Suprapubic skin (tissue), 4 donors: ENCODE results near the gene CFAP410. TPM values are rescaled to one million over a fixed set of nuclear protein-coding genes. Genes with fewer than 3 reads are reported as not detected.

ENCODE experiments used
- DNase-seq, 2 donors: peaks; one replicate each; pipeline ENCODE4 v3.0.0-alpha.2; 2019; ENCODE audit warnings: low spot score in 2 of 2
- H3K27ac ChIP-seq: fragments of 200-600 bp; sonication (generic); one replicate; pipeline ENCODE4 v1.5.1; 2019
- H3K27me3 ChIP-seq: fragments of 200-600 bp; sonication (generic); one replicate; pipeline ENCODE4 v1.5.1; 2019
- H3K36me3 ChIP-seq: fragments of 200-600 bp; sonication (generic); one replicate; pipeline ENCODE4 v1.5.1; 2019
- H3K4me1 ChIP-seq: fragments of 200-600 bp; sonication (generic); one replicate; pipeline ENCODE4 v1.5.1; 2019
- H3K4me3 ChIP-seq: fragments of 200-600 bp; sonication (generic); one replicate; pipeline ENCODE4 v1.5.1; 2019; ENCODE audit warnings: mild to moderate bottlenecking
- H3K9me3 ChIP-seq: fragments of 200-600 bp; sonication (generic); one replicate; pipeline ENCODE4 v1.5.1; 2019
- EP300 ChIP-seq: sonication (generic); formaldehyde crosslinking; IDR thresholded peaks from one replicate; pipeline ENCODE4 v1.6.1; 2017; ENCODE audit warnings: antibody characterized with exemption
- POLR2A ChIP-seq, 2 donors: fragments of 450-650 bp; IDR thresholded peaks; one replicate each; pipeline ENCODE4 v1.6.1; 2017; ENCODE audit warnings: antibody characterized with exemption in 2 of 2, mild to moderate bottlenecking in 2 of 2, moderate library complexity in 2 of 2
- POLR2AphosphoS5 ChIP-seq, 3 donors: sonication (generic); formaldehyde crosslinking; IDR thresholded peaks; one replicate each; pipeline ENCODE4 v1.6.1; 2017; ENCODE audit warnings: antibody characterized with exemption in 3 of 3
- WGBS: methylation state at CpG from one replicate; pipeline ENCODE4 v1.1.5; 2018; 5-methylcytosine and 5-hydroxymethylcytosine counted together
- total RNA-seq, 4 donors: library from RNA; depleted of rRNA; stranded (reverse); fragments of >200 nt; gene quantifications; one replicate each; pipeline ENCODE4 v1.1.0, GENCODE V29; 2016
- TF ChIP-seq, protein P1 (sequence below), 2 donors: fragments of 200-600 bp in 1 of 2; fragments of 450-650 bp in 1 of 2; sonication (generic) in 1 of 2; IDR thresholded peaks; one replicate each; pipeline ENCODE4 v1.5.1; 2016 to 2019; ENCODE audit warnings: antibody characterized with exemption in 2 of 2, mild to moderate bottlenecking in 1 of 2, moderate library complexity in 1 of 2

The CFAP410 gene
- total RNA-seq, 4 donors from 2014 or later = 22.6 to 45.5 (median 27.3) TPM

DNA sequence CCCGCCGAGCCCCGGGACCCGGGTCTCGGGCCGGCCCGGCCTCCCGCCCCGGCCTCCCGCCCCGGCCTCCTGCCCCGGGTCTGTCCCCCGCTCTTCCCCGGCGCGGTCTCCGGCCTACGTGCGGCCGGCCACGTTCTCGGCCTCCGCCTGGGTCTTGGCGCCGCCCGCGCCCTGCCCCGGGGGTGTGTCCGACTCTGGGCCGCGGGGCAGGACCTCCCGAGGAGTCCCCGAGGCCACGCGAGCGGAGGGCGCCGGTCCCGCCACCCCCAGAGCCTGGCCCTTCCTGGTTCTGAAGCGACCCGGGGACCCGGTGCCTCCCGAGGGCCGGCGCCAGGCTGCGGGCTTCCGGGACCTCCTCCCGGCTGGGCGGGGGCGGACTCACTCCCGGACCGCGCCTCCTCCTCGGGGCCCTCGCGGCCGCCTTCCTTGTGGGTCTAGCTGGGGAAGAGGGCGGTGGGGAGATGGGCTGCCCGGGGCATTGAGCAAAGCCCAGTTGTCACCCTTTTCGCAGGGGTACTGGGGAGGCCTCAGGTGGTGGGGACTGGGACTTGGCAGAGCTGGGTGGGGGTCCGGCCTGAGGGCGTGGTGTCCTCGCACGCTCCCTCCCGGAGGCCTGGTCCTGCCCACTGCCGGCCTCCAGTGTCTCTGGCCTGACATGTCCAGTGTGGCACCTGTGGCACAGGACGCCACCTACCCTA, 38.8 kb downstream of the CFAP410 start:
- peak overlapping the region; percentile 74 for H3K4me3 ChIP-seq
- H3K27ac ChIP-seq = peak overlapping the region; percentile 97
- TF ChIP-seq EP300 = no peak
- peak in 1 of 3 donors; percentile 23 for TF ChIP-seq POLR2AphosphoS5 (IDR thresholded peaks at IDR 0.05)
- peak in 1 of 2 donors; percentile 46 for TF ChIP-seq POLR2A (IDR thresholded peaks at IDR 0.05)
- no peaks in the 10 kb centered on the region for H3K27me3 ChIP-seq
- no peaks in the 10 kb centered on the region for H3K36me3 ChIP-seq
- DNase-seq = peak; percentile 87 to 89
- H3K4me1 ChIP-seq = peaks cover 72% of the 10 kb centered on the region
- WGBS = 10% methylated on average over 2 of the region's 67 CpGs
- no peaks in the 10 kb centered on the region for H3K9me3 ChIP-seq

DNA sequence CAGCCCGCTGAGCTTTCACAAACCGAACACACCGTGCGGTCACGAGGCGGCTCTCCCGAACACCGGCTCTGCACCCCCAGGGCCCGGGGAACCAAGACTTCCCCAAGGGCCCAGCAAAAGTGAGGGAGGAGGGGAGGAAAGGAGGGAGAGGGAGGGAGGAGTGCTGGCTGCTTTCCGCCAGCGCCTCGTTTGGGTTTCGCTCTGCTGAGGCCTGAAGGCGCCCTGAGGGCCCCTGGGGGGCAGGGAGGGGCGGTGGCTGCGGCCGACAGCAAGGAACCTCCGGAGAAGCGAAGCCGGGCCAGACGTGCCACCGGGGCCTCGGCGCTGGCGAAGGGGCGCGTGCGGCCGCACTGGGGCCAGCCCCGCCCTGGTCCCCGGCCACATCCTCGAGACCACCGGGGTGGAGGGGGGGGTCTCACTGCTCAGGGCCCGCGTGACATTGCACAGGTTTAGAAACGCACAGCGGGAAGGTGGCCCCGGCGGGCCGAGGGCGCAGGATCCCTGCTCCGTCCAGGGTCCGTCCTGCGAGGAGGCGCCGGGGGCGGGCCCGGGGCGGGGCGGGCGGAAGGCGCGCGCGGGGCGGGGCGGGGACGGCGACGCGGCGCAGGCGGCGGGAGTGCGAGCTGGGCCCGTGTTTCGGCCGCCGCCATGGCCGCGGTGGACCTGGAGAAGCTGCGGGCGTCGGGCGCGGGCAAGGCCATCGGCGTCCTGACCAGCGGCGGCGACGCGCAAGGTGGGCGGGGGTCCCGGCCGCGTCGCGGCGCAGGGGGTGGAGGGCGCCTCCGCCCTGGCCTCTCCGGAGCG, 39.5 kb downstream of the CFAP410 start, which contains the start of gene PFKL:
Gene PFKL (plus strand): TSS at position 596 of the 804 bp plus-strand sequence. CDS start 53 bp downstream, at position 649.
- Histone ChIP-seq H3K4me3 (peak within 1 kb of the TSS; percentile 74), H3K4me1 (peaks cover 74% of the 10 kb centered on the region), H3K27me3 (no peaks in the 10 kb centered on the region), H3K9me3 (no peaks in the 10 kb centered on the region), H3K27ac (peak within 1 kb of the TSS; percentile 97), H3K36me3 (no peaks in the 10 kb centered on the region)
- TF ChIP-seq POLR2A (IDR thresholded peaks at IDR 0.05) (no peak), POLR2AphosphoS5 (IDR thresholded peaks at IDR 0.05) (no peak), EP300 (no peak)
- TF ChIP-seq, protein P1, sequence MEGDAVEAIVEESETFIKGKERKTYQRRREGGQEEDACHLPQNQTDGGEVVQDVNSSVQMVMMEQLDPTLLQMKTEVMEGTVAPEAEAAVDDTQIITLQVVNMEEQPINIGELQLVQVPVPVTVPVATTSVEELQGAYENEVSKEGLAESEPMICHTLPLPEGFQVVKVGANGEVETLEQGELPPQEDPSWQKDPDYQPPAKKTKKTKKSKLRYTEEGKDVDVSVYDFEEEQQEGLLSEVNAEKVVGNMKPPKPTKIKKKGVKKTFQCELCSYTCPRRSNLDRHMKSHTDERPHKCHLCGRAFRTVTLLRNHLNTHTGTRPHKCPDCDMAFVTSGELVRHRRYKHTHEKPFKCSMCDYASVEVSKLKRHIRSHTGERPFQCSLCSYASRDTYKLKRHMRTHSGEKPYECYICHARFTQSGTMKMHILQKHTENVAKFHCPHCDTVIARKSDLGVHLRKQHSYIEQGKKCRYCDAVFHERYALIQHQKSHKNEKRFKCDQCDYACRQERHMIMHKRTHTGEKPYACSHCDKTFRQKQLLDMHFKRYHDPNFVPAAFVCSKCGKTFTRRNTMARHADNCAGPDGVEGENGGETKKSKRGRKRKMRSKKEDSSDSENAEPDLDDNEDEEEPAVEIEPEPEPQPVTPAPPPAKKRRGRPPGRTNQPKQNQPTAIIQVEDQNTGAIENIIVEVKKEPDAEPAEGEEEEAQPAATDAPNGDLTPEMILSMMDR (IDR thresholded peaks at IDR 0.05) = no peak
- WGBS = 1% methylated on average over 16 of the region's 94 CpGs
- no peak for DNase-seq

DNA sequence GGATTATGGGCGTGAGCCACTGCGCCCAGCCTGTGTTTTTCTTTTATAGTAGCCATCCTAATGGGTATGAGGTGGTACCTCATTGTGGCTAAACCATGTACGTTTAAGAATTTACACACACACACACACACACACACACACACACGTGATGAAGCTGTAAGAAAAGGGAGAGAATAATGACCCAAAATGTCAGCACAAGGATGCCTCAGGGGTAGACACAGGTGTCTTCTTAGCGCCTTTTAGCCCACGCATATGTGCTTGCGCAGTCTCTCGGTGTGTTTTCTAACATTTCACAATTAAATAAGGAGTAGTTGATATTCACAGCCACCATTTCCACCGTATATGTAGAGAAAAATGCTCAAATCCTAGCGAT, 40.1 kb downstream of the CFAP410 start:
- TF ChIP-seq EP300 (no peak), POLR2A (IDR thresholded peaks at IDR 0.05) (no peak), POLR2AphosphoS5 (IDR thresholded peaks at IDR 0.05) (no peak)
- TF ChIP-seq, protein P1 (IDR thresholded peaks at IDR 0.05) = no peak
- Histone ChIP-seq H3K27me3 (no peaks in the 10 kb centered on the region), H3K4me3 (peak overlapping the region; percentile 74), H3K27ac (peak overlapping the region; percentile 97), H3K36me3 (no peaks in the 10 kb centered on the region), H3K4me1 (peaks cover 73% of the 10 kb centered on the region), H3K9me3 (no peaks in the 10 kb centered on the region)
- WGBS = 21% methylated on average over 9 of the region's 10 CpGs
- no peak for DNase-seq

DNA sequence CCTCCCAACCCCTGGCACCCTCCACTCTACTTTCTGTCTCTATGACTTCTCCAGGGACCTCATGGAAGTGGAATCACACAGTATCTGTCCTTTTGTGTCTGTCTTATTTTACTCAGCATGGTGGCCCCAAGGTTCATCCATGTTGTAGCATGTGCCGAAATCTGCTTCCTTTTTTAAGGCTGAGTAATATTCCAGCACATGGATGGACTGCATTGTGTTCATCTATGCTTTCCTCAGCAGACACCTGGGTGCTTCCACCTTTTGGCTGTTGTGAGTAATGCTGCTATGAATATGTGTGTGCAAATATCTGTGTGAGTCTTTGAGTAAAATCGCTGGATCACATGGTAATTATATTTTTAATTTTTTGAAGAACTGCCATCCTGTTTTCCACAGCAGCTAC, 40.9 kb downstream of the CFAP410 start:
- Histone ChIP-seq H3K4me1 (peaks cover 67% of the 10 kb centered on the region), H3K27me3 (peaks cover 3% of the 10 kb centered on the region), H3K4me3 (no peak overlapping the region), H3K9me3 (no peaks in the 10 kb centered on the region), H3K27ac (no peak overlapping the region), H3K36me3 (no peaks in the 10 kb centered on the region)
- 96% methylated on average over 2 of the region's 2 CpGs for WGBS
- no peak for DNase-seq
- TF ChIP-seq, protein P1 (IDR thresholded peaks at IDR 0.05) = no peak
- TF ChIP-seq POLR2A (IDR thresholded peaks at IDR 0.05) (no peak), EP300 (no peak), POLR2AphosphoS5 (IDR thresholded peaks at IDR 0.05) (no peak)

DNA sequence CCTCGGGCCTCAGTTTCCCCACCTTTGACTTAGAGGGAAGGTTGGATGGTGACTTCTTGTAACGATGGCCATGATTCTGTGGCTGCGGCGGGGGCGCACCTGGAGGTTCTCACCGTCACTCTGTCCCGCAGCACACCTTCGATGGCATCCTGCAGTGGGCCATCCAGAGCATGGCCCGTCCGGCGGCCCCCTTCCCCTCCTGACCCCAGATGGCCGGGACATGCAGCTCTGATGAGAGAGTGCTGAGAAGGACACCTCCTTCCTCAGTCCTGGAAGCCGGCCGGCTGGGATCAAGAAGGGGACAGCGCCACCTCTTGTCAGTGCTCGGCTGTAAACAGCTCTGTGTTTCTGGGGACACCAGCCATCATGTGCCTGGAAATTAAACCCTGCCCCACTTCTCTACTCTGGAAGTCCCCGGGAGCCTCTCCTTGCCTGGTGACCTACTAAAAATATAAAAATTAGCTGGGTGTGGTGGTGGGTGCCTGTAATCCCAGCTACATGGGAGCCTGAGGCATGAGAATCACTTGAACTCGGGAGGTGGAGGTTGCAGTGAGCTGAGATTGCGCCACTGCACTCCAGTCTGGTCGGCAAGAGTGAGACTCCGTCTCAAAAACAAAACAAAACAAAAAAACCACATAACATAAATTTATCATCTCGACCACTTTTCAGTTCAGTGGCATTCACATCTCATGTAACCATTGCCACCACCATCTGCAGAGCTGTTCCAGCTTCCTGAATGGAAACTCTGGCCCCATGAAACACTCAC, 41.5 kb downstream of the CFAP410 start:
- DNase-seq = peak; percentile 90 to 94
- Histone ChIP-seq H3K27me3 (peaks cover 9% of the 10 kb centered on the region), H3K36me3 (no peaks in the 10 kb centered on the region), H3K4me1 (peaks cover 62% of the 10 kb centered on the region), H3K4me3 (no peak overlapping the region), H3K9me3 (no peaks in the 10 kb centered on the region), H3K27ac (no peak overlapping the region)
- TF ChIP-seq EP300 (no peak), POLR2A (IDR thresholded peaks at IDR 0.05) (no peak), POLR2AphosphoS5 (IDR thresholded peaks at IDR 0.05) (no peak)
- TF ChIP-seq, protein P1 (IDR thresholded peaks at IDR 0.05) = peak; percentile 70 to 85
- 13% methylated on average over 12 of the region's 22 CpGs for WGBS
